ENCODE measurements around the gene GARIN5A. TPM values are rescaled to one million over a fixed set of nuclear protein-coding genes. Genes with fewer than 3 reads are reported as not detected.
A peak's percentile ranks its signal among the peaks of the same experiment; 100 is the strongest.

Gene GARIN5A
- total RNA-seq, 1 donor from 2014 or later, result 2.0 TPM

DNA sequence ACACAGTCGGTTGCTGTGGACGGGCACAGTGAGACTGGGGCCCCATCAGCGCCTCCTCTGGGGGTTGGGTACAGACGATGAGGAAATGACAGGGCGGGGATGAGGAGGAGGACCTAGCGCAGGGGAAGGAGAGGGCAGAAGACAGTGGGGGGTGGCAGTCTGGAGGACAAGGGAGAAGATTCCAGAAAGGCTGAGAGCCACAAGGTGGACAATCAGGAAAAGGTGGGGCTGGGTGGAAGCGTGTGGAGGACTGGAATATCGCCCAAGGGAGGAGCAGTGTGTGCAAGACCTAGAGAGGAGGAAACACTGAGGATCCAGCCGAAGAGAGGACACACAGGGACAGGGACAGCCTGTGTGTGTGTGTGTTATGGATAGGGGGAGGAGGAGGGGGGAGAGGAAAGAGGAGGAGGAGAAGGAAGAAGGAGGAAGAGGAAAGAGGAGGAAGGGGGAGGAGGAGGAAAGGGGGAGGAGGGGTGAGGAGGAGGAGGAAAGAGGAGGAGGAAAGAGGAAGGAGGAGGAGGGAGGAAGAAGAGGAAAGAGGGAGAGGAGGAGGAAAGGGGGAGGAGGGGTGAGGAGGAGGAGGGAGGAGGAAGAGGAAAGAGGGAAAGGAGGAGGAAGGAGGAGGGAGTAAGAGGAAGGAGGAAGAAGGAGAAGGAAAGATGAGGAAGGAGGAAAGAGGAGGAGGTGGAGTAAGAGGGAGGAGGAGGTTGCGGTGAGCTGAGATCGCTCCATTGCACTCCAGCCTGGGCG lies 15.8 kb upstream of the GARIN5A start:
- Mint-ChIP-seq H3K27me3 (ENCODE audit: unreplicated experiment) (peaks cover 45% of the 10 kb centered on the region), H3K27ac (ENCODE audit: unreplicated experiment) (no peak overlapping the region), H3K9me3 (ENCODE audit: unreplicated experiment) (no peaks in the 10 kb centered on the region), H3K4me3 (ENCODE audit: unreplicated experiment) (no peak overlapping the region), H3K36me3 (ENCODE audit: unreplicated experiment) (no peaks in the 10 kb centered on the region), H3K4me1 (ENCODE audit: unreplicated experiment) (peaks cover 5% of the 10 kb centered on the region)
- no peak for DNase-seq (ENCODE audit: extremely low spot score, unreplicated experiment)
- TF ChIP-seq, protein P1, sequence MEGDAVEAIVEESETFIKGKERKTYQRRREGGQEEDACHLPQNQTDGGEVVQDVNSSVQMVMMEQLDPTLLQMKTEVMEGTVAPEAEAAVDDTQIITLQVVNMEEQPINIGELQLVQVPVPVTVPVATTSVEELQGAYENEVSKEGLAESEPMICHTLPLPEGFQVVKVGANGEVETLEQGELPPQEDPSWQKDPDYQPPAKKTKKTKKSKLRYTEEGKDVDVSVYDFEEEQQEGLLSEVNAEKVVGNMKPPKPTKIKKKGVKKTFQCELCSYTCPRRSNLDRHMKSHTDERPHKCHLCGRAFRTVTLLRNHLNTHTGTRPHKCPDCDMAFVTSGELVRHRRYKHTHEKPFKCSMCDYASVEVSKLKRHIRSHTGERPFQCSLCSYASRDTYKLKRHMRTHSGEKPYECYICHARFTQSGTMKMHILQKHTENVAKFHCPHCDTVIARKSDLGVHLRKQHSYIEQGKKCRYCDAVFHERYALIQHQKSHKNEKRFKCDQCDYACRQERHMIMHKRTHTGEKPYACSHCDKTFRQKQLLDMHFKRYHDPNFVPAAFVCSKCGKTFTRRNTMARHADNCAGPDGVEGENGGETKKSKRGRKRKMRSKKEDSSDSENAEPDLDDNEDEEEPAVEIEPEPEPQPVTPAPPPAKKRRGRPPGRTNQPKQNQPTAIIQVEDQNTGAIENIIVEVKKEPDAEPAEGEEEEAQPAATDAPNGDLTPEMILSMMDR (IDR thresholded peaks at IDR 0.05), result no peak

DNA sequence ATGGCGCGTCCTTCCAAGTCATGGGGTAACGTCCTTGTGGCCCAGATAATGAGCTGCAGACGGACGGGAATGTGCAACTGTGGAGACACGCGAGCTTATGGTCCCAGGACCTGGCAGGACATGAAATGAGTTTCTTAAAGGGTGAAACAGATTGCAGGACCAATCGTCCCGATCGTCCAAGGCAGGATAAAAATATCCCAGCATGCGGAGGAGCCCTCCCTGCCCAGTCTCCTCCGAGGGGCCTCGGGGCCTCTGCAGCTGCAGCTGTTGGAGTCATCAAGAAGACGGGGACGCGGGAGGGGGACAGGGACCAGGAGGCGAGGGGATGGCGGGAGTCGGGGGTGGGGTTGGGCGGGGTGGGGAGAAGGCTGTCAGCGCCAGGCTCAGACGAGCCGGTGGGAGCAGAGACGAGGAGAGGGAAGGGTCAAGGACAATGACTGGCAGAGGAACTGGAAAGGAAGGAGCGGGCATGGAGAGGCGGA lies 14.4 kb upstream of the GARIN5A start:
- Mint-ChIP-seq H3K9me3 (ENCODE audit: unreplicated experiment) (no peaks in the 10 kb centered on the region), H3K4me1 (ENCODE audit: unreplicated experiment) (peaks cover 5% of the 10 kb centered on the region), H3K27me3 (ENCODE audit: unreplicated experiment) (peaks cover 40% of the 10 kb centered on the region), H3K27ac (ENCODE audit: unreplicated experiment) (no peak overlapping the region), H3K4me3 (ENCODE audit: unreplicated experiment) (no peak overlapping the region), H3K36me3 (ENCODE audit: unreplicated experiment) (no peaks in the 10 kb centered on the region)
- TF ChIP-seq, protein P1 (IDR thresholded peaks at IDR 0.05), result no peak
- peak; percentile 73 for DNase-seq (ENCODE audit: extremely low spot score, unreplicated experiment)

DNA sequence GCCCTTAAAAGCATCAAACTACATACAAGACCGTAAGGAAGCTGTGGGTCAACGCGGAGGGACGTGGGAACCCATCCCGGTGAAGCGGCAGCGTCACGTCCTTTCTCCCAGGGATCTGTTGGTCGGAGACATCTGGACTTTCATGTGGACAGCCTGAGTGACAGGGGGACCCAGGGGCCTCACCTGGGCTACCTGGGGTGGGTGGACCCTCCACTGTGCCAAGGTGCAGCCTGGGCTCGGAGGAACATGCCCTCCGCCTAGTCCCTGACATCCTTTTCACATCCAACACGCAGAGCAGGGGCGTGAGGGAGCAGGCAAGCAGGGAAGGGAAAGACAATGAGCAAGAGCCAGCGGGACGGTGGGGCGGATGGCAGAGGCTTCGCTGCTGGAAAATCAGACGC lies 13.8 kb upstream of the GARIN5A start:
- DNase-seq (ENCODE audit: extremely low spot score, unreplicated experiment), result no peak
- peaks cover 40% of the 10 kb centered on the region for H3K27me3 Mint-ChIP-seq (ENCODE audit: unreplicated experiment)
- peaks cover 5% of the 10 kb centered on the region for H3K4me1 Mint-ChIP-seq (ENCODE audit: unreplicated experiment)
- peaks cover under 1% of the 10 kb centered on the region for H3K36me3 Mint-ChIP-seq (ENCODE audit: unreplicated experiment)
- no peak overlapping the region for H3K27ac Mint-ChIP-seq (ENCODE audit: unreplicated experiment)
- H3K9me3 Mint-ChIP-seq (ENCODE audit: unreplicated experiment), result no peaks in the 10 kb centered on the region
- TF ChIP-seq, protein P1 (IDR thresholded peaks at IDR 0.05), result no peak
- H3K4me3 Mint-ChIP-seq (ENCODE audit: unreplicated experiment), result no peak overlapping the region

DNA sequence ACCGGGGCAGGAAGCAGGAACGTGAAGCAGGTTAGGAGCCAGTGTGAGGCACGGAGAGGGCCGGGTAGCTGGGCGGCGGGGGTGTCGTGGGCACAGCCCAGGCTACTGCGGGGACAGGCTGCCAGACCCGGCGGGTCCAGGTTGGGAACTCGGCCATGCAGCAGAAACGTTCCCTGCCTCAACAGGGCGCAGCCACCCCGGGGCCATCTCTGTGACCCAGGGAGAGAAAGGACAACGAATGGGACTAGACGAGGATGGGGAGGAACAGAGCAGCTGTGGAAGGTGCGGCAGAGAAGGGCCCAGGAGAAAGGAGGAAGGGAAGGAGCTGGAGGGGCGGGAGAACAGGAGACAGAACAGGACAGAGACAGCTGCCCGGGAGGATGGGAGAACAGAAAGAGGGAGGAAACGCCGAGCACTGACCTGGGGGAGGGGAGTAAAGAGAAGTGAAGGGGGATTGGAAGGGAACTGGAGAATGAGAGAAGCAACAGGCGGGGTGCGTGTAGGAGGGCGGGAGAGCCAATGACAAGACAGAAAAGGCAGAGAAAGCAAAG lies 12.9 kb upstream of the GARIN5A start:
- no peaks in the 10 kb centered on the region for H3K9me3 Mint-ChIP-seq (ENCODE audit: unreplicated experiment)
- H3K36me3 Mint-ChIP-seq (ENCODE audit: unreplicated experiment), result peaks cover 8% of the 10 kb centered on the region
- H3K4me1 Mint-ChIP-seq (ENCODE audit: unreplicated experiment), result peaks cover 5% of the 10 kb centered on the region
- no peak overlapping the region for H3K4me3 Mint-ChIP-seq (ENCODE audit: unreplicated experiment)
- H3K27me3 Mint-ChIP-seq (ENCODE audit: unreplicated experiment), result peaks cover 35% of the 10 kb centered on the region
- no peak for DNase-seq (ENCODE audit: extremely low spot score, unreplicated experiment)
- no peak overlapping the region for H3K27ac Mint-ChIP-seq (ENCODE audit: unreplicated experiment)
- TF ChIP-seq, protein P1 (IDR thresholded peaks at IDR 0.05), result no peak

DNA sequence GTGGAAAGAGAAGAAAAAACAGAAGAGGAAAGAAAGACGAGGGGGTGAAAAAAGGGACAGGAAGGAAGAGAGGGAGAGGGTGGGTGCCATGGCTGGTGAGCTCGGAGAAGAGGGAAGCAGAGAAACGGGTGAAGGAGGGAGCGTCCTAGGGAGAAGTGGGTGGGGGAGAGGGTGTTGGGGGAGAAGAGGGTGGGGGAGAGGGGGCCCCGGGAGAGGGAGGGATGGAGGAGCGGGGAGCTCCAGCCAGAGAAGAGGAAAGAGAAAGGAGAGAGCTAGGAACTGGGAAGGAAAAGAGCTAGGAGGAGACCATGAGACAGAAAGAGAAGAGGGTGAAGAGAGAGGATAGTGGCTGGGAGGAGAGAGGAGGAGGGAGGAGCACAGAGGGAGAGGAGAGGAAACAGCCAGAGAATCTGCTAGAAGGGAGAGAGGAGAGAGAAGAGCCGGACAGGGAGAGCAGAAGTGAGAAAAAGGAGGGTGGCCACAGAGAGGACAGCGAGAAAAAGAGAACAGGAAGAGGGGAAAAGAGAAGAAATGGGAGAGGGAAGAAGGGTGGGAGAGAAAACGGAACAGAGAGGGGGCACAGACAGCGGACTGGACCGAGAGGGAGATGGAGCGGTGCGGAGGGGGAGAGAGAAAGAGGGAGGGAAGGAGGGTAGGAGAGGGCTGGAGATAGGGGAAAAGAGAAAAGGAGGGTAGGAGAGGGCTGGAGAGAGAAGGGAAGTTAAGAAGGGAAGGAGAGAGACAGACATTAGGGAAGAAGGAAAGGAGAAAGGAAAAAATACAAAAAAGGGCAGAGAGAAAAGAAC lies 11.9 kb upstream of the GARIN5A start:
- Mint-ChIP-seq H3K4me1 (ENCODE audit: unreplicated experiment) (peaks cover 5% of the 10 kb centered on the region), H3K27ac (ENCODE audit: unreplicated experiment) (no peak overlapping the region)

More for the DNA sequence above, 11.9 kb upstream of the GARIN5A start:
- DNase-seq (ENCODE audit: extremely low spot score, unreplicated experiment), result no peak
- Mint-ChIP-seq H3K4me3 (ENCODE audit: unreplicated experiment) (no peak overlapping the region), H3K36me3 (ENCODE audit: unreplicated experiment) (peaks cover 8% of the 10 kb centered on the region), H3K27me3 (ENCODE audit: unreplicated experiment) (peaks cover 35% of the 10 kb centered on the region), H3K9me3 (ENCODE audit: unreplicated experiment) (no peaks in the 10 kb centered on the region)
- TF ChIP-seq, protein P1 (IDR thresholded peaks at IDR 0.05), result no peak

Data from osteocyte (in vitro differentiated cells).